Measurements from ENCODE around the gene SREBF1.
A peak's percentile ranks its signal among the peaks of the same experiment; 100 is the strongest.

The SREBF1 gene

GRCh38 chr17:17792037-17792550, 44.7 kb downstream of the SREBF1 start:
- no peak for DNase-seq

GRCh38 chr17:17790637-17791464, 45.9 kb downstream of the SREBF1 start:
- DNase-seq: no peak

GRCh38 chr17:17789828-17790636, 46.8 kb downstream of the SREBF1 start:
- no peak for DNase-seq

- no peak for DNase-seq
Measured at GRCh38 chr17:17789410-17789809, 47.4 kb downstream of the SREBF1 start.

- no peak for DNase-seq
Measured at GRCh38 chr17:17788967-17789366, 47.8 kb downstream of the SREBF1 start.

GRCh38 chr17:17787568-17787967, 49.2 kb downstream of the SREBF1 start:
- DNase-seq: no peak

- DNase-seq: no peak
Measured at GRCh38 chr17:17786998-17787397, 49.8 kb downstream of the SREBF1 start.

- DNase-seq: no peak
Measured at GRCh38 chr17:17785407-17785806, 51.4 kb downstream of the SREBF1 start.

GRCh38 chr17:17784657-17785267, 52.0 kb downstream of the SREBF1 start:
- DNase-seq: peak; percentile 79

GRCh38 chr17:17783825-17784656, 52.7 kb downstream of the SREBF1 start:
- DNase-seq: no peak

GRCh38 chr17:17783116-17783824, 53.5 kb downstream of the SREBF1 start:
- DNase-seq: no peak

GRCh38 chr17:17782523-17783115, 54.2 kb downstream of the SREBF1 start:
- DNase-seq: no peak

- no peak for DNase-seq
Measured at GRCh38 chr17:17781591-17782496, 54.9 kb downstream of the SREBF1 start.

GRCh38 chr17:17780922-17781590, 55.7 kb downstream of the SREBF1 start:
- DNase-seq: no peak

- DNase-seq: no peak
Measured at GRCh38 chr17:17779015-17779611, 57.7 kb downstream of the SREBF1 start.

GRCh38 chr17:17778308-17779014, 58.3 kb downstream of the SREBF1 start:
- no peak for DNase-seq

- no peak for DNase-seq
Measured at GRCh38 chr17:17776889-17777288, 59.9 kb downstream of the SREBF1 start.
